H1 (cell line): ENCODE results near the gene GALNT13. TPM values are rescaled to one million over a fixed set of nuclear protein-coding genes. Genes with fewer than 3 reads are reported as not detected.

Experiments
- CTCF ChIA-PET: fragments of 300-600 bp; sonication (Branson Sonifier 250); formaldehyde crosslinking; loops from one replicate; lab custom pipeline; 2021; ENCODE audit not compliant: partially characterized antibody; lab: Charles Lee
- POLR2A ChIA-PET: fragments of 300-600 bp; sonication (Branson Sonifier 250); formaldehyde crosslinking; loops from one replicate; lab custom pipeline; 2021; ENCODE audit warnings: inconsistent platforms; ENCODE audit not compliant: partially characterized antibody; lab: Charles Lee
- DNase-seq, 2 experiments: peaks; one replicate each; pipeline versions ENCODE4 v3.0.0 to v3.0.0-alpha.2; 2010 to 2022; ENCODE audit warnings: low spot score in 2 of 2, low read depth in 1 of 2, mixed read lengths in 1 of 2
- FAIRE-seq: peaks from 2 replicates; lab custom pipeline; 2011; peaks lifted over from hg19 to GRCh38; lab: Jason Lieb, UNC
- H2AFZ ChIP-seq: 2 replicates; pipeline ENCODE4 v1.8.1; 2012; ENCODE audit warnings: low read length, inconsistent platforms
- H2AK5ac ChIP-seq: 2 replicates; pipeline ENCODE4 v1.6.1; 2013; ENCODE audit warnings: low read depth, low read length
- H2BK120ac ChIP-seq: replicated peaks from 2 replicates; pipeline ENCODE3; 2013; ENCODE audit warnings: low read depth, low read length, inconsistent platforms
- H2BK12ac ChIP-seq: 2 replicates; pipeline ENCODE4 v1.6.1; 2013; ENCODE audit warnings: low read depth, low read length
- H2BK15ac ChIP-seq: 2 replicates; pipeline ENCODE4 v1.6.1; 2013; ENCODE audit warnings: low read length
- H2BK20ac ChIP-seq: 2 replicates; pipeline ENCODE4 v1.6.1; 2013; ENCODE audit warnings: low read length
- H2BK5ac ChIP-seq: 2 replicates; pipeline ENCODE4 v1.6.1; 2013; ENCODE audit warnings: low read depth, low read length
- H3K14ac ChIP-seq: 2 replicates; pipeline ENCODE4 v1.6.1; 2013; ENCODE audit warnings: inconsistent platforms; ENCODE audit not compliant: insufficient read length
- H3K18ac ChIP-seq: 2 replicates; pipeline ENCODE4 v1.6.1; 2013; ENCODE audit warnings: low read length; ENCODE audit errors: extremely low read depth
- H3K23ac ChIP-seq: 2 replicates; pipeline ENCODE4 v1.6.1; 2013; ENCODE audit warnings: inconsistent platforms; ENCODE audit not compliant: insufficient read length
- H3K23me2 ChIP-seq: 2 replicates; pipeline ENCODE4 v1.6.1; 2013; ENCODE audit warnings: low read depth, low read length
- H3K27ac ChIP-seq: 2 replicates; pipeline ENCODE4 v1.6.1; 2011; ENCODE audit warnings: low read depth, low read length, inconsistent platforms
- H3K27me3 ChIP-seq, 4 experiments: replicated peaks in 1 of 4; 1 replicate in 1 of 4; 2 replicates in 3 of 4; pipeline versions ENCODE4 v1.6.1 to v1.8.1; 2011 to 2013; ENCODE audit warnings: low read length in 3 of 4, mild to moderate bottlenecking in 3 of 4, inconsistent platforms in 2 of 4, mixed read lengths in 2 of 4, moderate library complexity in 1 of 4; ENCODE audit not compliant: control insufficient read depth in 3 of 4, insufficient read depth in 3 of 4; ENCODE audit errors: extremely low read depth in 1 of 4
- H3K36me3 ChIP-seq, 4 experiments: 2 replicates each; pipeline versions ENCODE4 v1.6.1 to v1.8.1; 2011 to 2013; ENCODE audit warnings: mild to moderate bottlenecking in 4 of 4, low read length in 3 of 4, moderate library complexity in 2 of 4, control low read depth in 1 of 4, inconsistent platforms in 1 of 4; ENCODE audit not compliant: insufficient read depth in 4 of 4, control insufficient read depth in 2 of 4
- H3K4ac ChIP-seq: replicated peaks from 2 replicates; pipeline ENCODE3; 2013; ENCODE audit warnings: low read length, low read depth, mixed read lengths, inconsistent platforms; ENCODE audit not compliant: insufficient read length
- H3K4me1 ChIP-seq, 4 experiments: replicated peaks in 1 of 4; 1 replicate in 1 of 4; 2 replicates in 3 of 4; pipeline versions ENCODE4 v1.6.1 to v1.8.1; 2011 to 2013; ENCODE audit warnings: low read length in 3 of 4, inconsistent platforms in 2 of 4, mixed read lengths in 1 of 4; ENCODE audit not compliant: insufficient read depth in 4 of 4, control insufficient read depth in 3 of 4
- H3K4me2 ChIP-seq, 2 experiments: 2 replicates each; pipeline versions ENCODE4 v1.6.1 to v1.8.1; 2011 to 2013; ENCODE audit warnings: low read depth in 2 of 2, low read length in 2 of 2, control low read depth in 1 of 2, inconsistent platforms in 1 of 2, mild to moderate bottlenecking in 1 of 2; ENCODE audit not compliant: insufficient read depth in 1 of 2
- H3K4me3 ChIP-seq, 4 experiments: fragments of 200-600, 300-600 bp in 1 of 4; sonication (generic), shearing (Covaris generic), sonication (Bioruptor Twin) in 1 of 4; 2 replicates each; pipeline versions ENCODE4 v1.5.1 to v1.8.1; 2011 to 2016; ENCODE audit warnings: low read length in 4 of 4, low read depth in 3 of 4, control low read depth in 2 of 4, inconsistent platforms in 2 of 4, mild to moderate bottlenecking in 2 of 4, mixed read lengths in 1 of 4, moderate library complexity in 1 of 4; ENCODE audit not compliant: insufficient read depth in 2 of 4; ENCODE audit errors: extremely low read depth in 1 of 4
- H3K56ac ChIP-seq: replicated peaks from 2 replicates; pipeline ENCODE3; 2013; ENCODE audit warnings: low read depth, mild to moderate bottlenecking, mixed read lengths, low read length, inconsistent platforms; ENCODE audit not compliant: insufficient read length
- H3K79me1 ChIP-seq: 2 replicates; pipeline ENCODE4 v1.6.1; 2013; ENCODE audit warnings: low read depth, low read length, control low read depth
- H3K79me2 ChIP-seq, 2 experiments: 2 replicates each; pipeline versions ENCODE4 v1.6.1 to v1.8.1; 2012 to 2013; ENCODE audit warnings: low read length in 2 of 2, mild to moderate bottlenecking in 2 of 2, inconsistent platforms in 1 of 2; ENCODE audit not compliant: insufficient read depth in 2 of 2, control insufficient read depth in 1 of 2
- H3K9ac ChIP-seq, 4 experiments: replicated peaks in 1 of 4; 1 replicate in 1 of 4; 2 replicates in 3 of 4; pipeline versions ENCODE4 v1.6.1 to v1.8.1; 2011 to 2013; ENCODE audit warnings: low read depth in 3 of 4, low read length in 3 of 4, control low read depth in 2 of 4, mild to moderate bottlenecking in 2 of 4, moderate library complexity in 2 of 4, inconsistent platforms in 1 of 4; ENCODE audit errors: extremely low read depth in 1 of 4
- H3K9me3 ChIP-seq, 2 experiments: 2 replicates each; pipeline versions ENCODE4 v1.6.1 to v1.8.1; 2012 to 2013; ENCODE audit warnings: mild to moderate bottlenecking in 2 of 2, moderate library complexity in 2 of 2, control low read depth in 1 of 2, inconsistent platforms in 1 of 2, low read depth in 1 of 2, low read length in 1 of 2, mixed read lengths in 1 of 2; ENCODE audit not compliant: insufficient read depth in 2 of 2
- H4K20me1 ChIP-seq, 2 experiments: replicated peaks in 1 of 2; 2 replicates each; pipeline versions ENCODE3 to v1.8.1; 2011 to 2013; ENCODE audit warnings: inconsistent platforms in 2 of 2, low read length in 2 of 2, mild to moderate bottlenecking in 1 of 2; ENCODE audit not compliant: insufficient read depth in 2 of 2, control insufficient read depth in 1 of 2
- H4K5ac ChIP-seq: 2 replicates; pipeline ENCODE4 v1.6.1; 2013; ENCODE audit warnings: low read length, low read depth, mixed read lengths, inconsistent platforms; ENCODE audit not compliant: insufficient read length
- H4K8ac ChIP-seq: 2 replicates; pipeline ENCODE4 v1.8.0; 2013; ENCODE audit warnings: mild to moderate bottlenecking, moderate library complexity, low read length, inconsistent platforms; ENCODE audit not compliant: insufficient read depth; ENCODE audit errors: extremely low read depth
- H4K91ac ChIP-seq: replicated peaks from 2 replicates; pipeline ENCODE3; 2013; ENCODE audit warnings: low read length, mixed read lengths, inconsistent platforms; ENCODE audit not compliant: insufficient read length
- NRF1 ChIP-seq: IDR thresholded peaks from 2 replicates; pipeline ENCODE4 v1.6.1; 2011; ENCODE audit warnings: mild to moderate bottlenecking, low read depth, low read length, improper control_type of control experiment
- POLR2A ChIP-seq, 2 experiments: IDR thresholded peaks; 1 replicate in 1 of 2; 2 replicates in 1 of 2; pipeline ENCODE4 v1.6.1; 2011; ENCODE audit warnings: low read depth in 2 of 2, low read length in 2 of 2, mild to moderate bottlenecking in 2 of 2; ENCODE audit errors: control extremely low read depth in 1 of 2
- WGBS, 2 experiments: shearing (Covaris generic) in 1 of 2; methylation state at CpG; one replicate each; pipeline versions ENCODE4 v1.1.6 to v1.1.7; 2013 to 2015; ENCODE audit warnings: low lambda C conversion rate in 2 of 2, mixed read lengths in 2 of 2, inconsistent platforms in 1 of 2, low coverage in 1 of 2, missing lambda C conversion rate in 1 of 2; ENCODE audit not compliant: insufficient replicate concordance in 2 of 2, insufficient coverage in 1 of 2, insufficient read length in 1 of 2; ENCODE audit errors: extremely low coverage in 1 of 2, missing lambda C conversion rate in 1 of 2; 5-methylcytosine and 5-hydroxymethylcytosine counted together
- polyA plus RNA-seq, 7 experiments: library from polyadenylated mRNA; depleted of rRNA in 3 of 7; stranded (reverse) in 5 of 7; unstranded in 2 of 7; fragments of >200 nt in 5 of 7; fragments of 200-250 nt in 2 of 7; gene quantifications; 1 replicate in 5 of 7; 2 replicates in 1 of 7; 4 replicates in 1 of 7; pipeline versions ENCODE4 v1.2.1 to v1.2.3, GENCODE V29; 2011 to 2013; ENCODE audit warnings: missing spikeins in 2 of 7, mixed read lengths in 2 of 7
- total RNA-seq: library from RNA; stranded (reverse); fragmentation: NEBNext Ultra II Directional; extraction: Animal tissue kit (Norgen Biotek cat#: 25700); gene quantifications from 2 replicates; pipeline ENCODE4 v1.2.1, GENCODE V29; 2021
- TF ChIP-seq, protein P1 (sequence below): IDR thresholded peaks from 2 replicates; pipeline ENCODE4 v1.6.1; 2012; ENCODE audit warnings: inconsistent platforms

GALNT13 gene
- total and polyA plus RNA-seq, 2 of the 8 experiments (the other 6 are each of a cell fraction or from before 2014, with no cell fraction given) = 3.2 to 9.6 TPM

DNA sequence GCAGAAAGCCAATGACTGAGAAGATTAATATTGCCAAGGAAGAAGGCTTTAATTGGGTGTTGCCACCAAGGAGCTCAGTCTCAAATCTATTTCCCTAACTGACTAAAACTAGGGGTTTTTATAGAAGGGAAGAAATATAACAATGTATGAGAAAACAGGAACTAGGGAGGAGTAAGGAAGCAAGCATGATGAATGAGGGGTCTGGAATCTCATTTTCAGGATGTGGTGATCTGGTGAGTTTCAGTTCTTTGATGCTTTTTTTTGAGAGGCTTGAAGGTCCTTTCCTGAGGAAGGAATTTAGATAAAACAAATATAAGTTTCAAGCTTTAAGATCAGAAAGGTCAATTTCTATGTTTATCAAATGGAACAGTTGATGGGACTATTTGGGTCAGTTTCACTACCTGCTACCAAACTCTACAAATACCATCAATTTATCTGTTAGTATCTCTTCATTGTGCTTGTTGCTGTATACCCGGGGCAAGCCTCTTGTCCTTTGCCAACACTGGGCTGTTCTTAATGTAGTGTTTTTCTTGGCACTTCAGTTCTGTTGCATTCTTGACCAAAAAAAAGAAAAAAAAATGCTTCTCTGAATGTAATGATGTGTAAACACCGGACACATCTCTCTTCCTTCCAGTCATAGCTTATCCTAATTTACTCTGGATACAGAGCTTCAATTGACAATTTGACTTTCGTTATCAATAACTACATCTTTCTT is 357.0 kb downstream of the GALNT13 start:
- Histone ChIP-seq H2BK120ac (no peak overlapping the region), H3K79me1 (no peaks in the 10 kb centered on the region), H3K4ac (no peak overlapping the region), H3K18ac (no peak overlapping the region), H2BK15ac (no peak overlapping the region), H3K9ac (no peak overlapping the region), H2BK5ac (no peak overlapping the region), H4K8ac (no peak overlapping the region), H3K4me3 (no peak overlapping the region), H3K79me2 (no peaks in the 10 kb centered on the region), H3K4me1 (no peaks in the 10 kb centered on the region), H3K56ac (no peak overlapping the region), H3K14ac (no peak overlapping the region), H2AFZ (no peak overlapping the region), H3K9me3 (no peaks in the 10 kb centered on the region), H2AK5ac (no peak overlapping the region), H3K23me2 (no peaks in the 10 kb centered on the region), H2BK12ac (no peak overlapping the region), H4K91ac (no peak overlapping the region), H4K20me1 (no peaks in the 10 kb centered on the region), H3K23ac (no peak overlapping the region), H3K4me2 (no peak overlapping the region), H4K5ac (no peak overlapping the region), H3K27ac (no peak overlapping the region)
- WGBS, 2 experiments = 92% methylated on average over 3 of the region's 3 CpGs; no CpG with 5 or more reads in 1 of the 2 experiments
- CTCF ChIA-PET = interaction anchor here (0.6 to 0.8 kb wide), 4 partner anchors 12 to 1022 kb away, joined by 3 read pairs; no protein-coding TSS in a partner anchor
- FAIRE-seq = no peak
- POLR2A ChIA-PET = no interaction called here
- DNase-seq = no peak
- TF ChIP-seq NRF1 = no peak
- no peak for TF ChIP-seq POLR2A (IDR thresholded peaks at IDR 0.05; ENCODE audit: control extremely low read depth in 1 of 2, low read depth in 2 of 2, low read length in 2 of 2)
- TF ChIP-seq, protein P1, sequence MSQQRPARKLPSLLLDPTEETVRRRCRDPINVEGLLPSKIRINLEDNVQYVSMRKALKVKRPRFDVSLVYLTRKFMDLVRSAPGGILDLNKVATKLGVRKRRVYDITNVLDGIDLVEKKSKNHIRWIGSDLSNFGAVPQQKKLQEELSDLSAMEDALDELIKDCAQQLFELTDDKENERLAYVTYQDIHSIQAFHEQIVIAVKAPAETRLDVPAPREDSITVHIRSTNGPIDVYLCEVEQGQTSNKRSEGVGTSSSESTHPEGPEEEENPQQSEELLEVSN = no peak
- TF ChIP-seq, all 59 proteins: peak for 0
- H3K36me3 ChIP-seq = no peaks in the 10 kb centered on the region
- no peak overlapping the region for H2BK20ac ChIP-seq
- no peaks in the 10 kb centered on the region for H3K27me3 ChIP-seq
